HEK293 (cell line): ENCODE results near the gene COQ8B.

Experiments used
- GLIS1 ChIP-seq: fragments of 450-650 bp; formaldehyde crosslinking; IDR thresholded peaks from 2 replicates; pipeline ENCODE4 v1.5.1; 2016; ENCODE audit warnings: missing biosample characterization, missing genetic modification characterization
- HOXD13 ChIP-seq: sonication (generic); formaldehyde crosslinking; IDR thresholded peaks from 2 replicates; pipeline ENCODE4 v1.8.0; 2022; ENCODE audit warnings: missing genetic modification reagents, borderline replicate concordance
- KLF16 ChIP-seq: fragments of 450-650 bp; formaldehyde crosslinking; IDR thresholded peaks from 2 replicates; pipeline ENCODE4 v1.5.1; 2017; ENCODE audit warnings: missing biosample characterization, missing genetic modification characterization
- PRDM1 ChIP-seq: fragments of 450-650 bp; formaldehyde crosslinking; IDR thresholded peaks from 2 replicates; pipeline ENCODE4; 2016; ENCODE audit warnings: missing biosample characterization, missing genetic modification characterization
- PRDM6 ChIP-seq: fragments of 450-650 bp; formaldehyde crosslinking; IDR thresholded peaks from 2 replicates; pipeline ENCODE4 v1.5.1; 2017; ENCODE audit warnings: missing biosample characterization, missing genetic modification characterization
- REPIN1 ChIP-seq: fragments of 450-650 bp; formaldehyde crosslinking; IDR thresholded peaks from 2 replicates; pipeline ENCODE4 v1.5.1; 2017; ENCODE audit warnings: missing biosample characterization, missing genetic modification characterization, low read depth
- ZBTB21 ChIP-seq: fragments of 450-650 bp; formaldehyde crosslinking; IDR thresholded peaks from 2 replicates; pipeline ENCODE4 v1.5.1; 2017; ENCODE audit warnings: missing biosample characterization, missing genetic modification characterization
- ZBTB6 ChIP-seq: fragments of 450-650 bp; formaldehyde crosslinking; IDR thresholded peaks from 2 replicates; pipeline ENCODE4 v1.5.1; 2017; ENCODE audit warnings: missing biosample characterization, missing genetic modification characterization
- ZEB2 ChIP-seq: fragments of 450-650 bp; formaldehyde crosslinking; IDR thresholded peaks from 2 replicates; pipeline ENCODE4 v1.5.1; 2016; ENCODE audit warnings: missing biosample characterization, missing genetic modification characterization
- ZFP3 ChIP-seq: fragments of 450-650 bp; formaldehyde crosslinking; IDR thresholded peaks from 2 replicates; pipeline ENCODE4 v1.5.1; 2016; ENCODE audit warnings: low read depth, missing biosample characterization, missing genetic modification characterization
- ZFP37 ChIP-seq: fragments of 450-650 bp; formaldehyde crosslinking; IDR thresholded peaks from 2 replicates; pipeline ENCODE4 v1.5.1; 2016; ENCODE audit warnings: missing biosample characterization, missing genetic modification characterization
- ZNF121 ChIP-seq: fragments of 450-650 bp; formaldehyde crosslinking; IDR thresholded peaks from 2 replicates; pipeline ENCODE4 v1.5.1; 2016; ENCODE audit warnings: missing biosample characterization, missing genetic modification characterization
- ZNF146 ChIP-seq: fragments of 450-650 bp; formaldehyde crosslinking; IDR thresholded peaks from 2 replicates; pipeline ENCODE4 v1.5.1; 2016; ENCODE audit warnings: missing biosample characterization, missing genetic modification characterization
- ZNF148 ChIP-seq: fragments of 450-650 bp; formaldehyde crosslinking; IDR thresholded peaks from 2 replicates; pipeline ENCODE4 v1.5.0; 2017; ENCODE audit warnings: missing biosample characterization, missing genetic modification characterization, borderline replicate concordance
- ZNF175 ChIP-seq: fragments of 450-650 bp; formaldehyde crosslinking; IDR thresholded peaks from 2 replicates; pipeline ENCODE4 v1.5.1; 2016; ENCODE audit warnings: missing biosample characterization, missing genetic modification characterization
- ZNF19 ChIP-seq: fragments of 450-650 bp; formaldehyde crosslinking; IDR thresholded peaks from 2 replicates; pipeline ENCODE4; 2016; ENCODE audit warnings: missing biosample characterization, missing genetic modification characterization, low read depth
- ZNF211 ChIP-seq: fragments of 450-650 bp; formaldehyde crosslinking; IDR thresholded peaks from 2 replicates; pipeline ENCODE4 v1.5.1; 2016; ENCODE audit warnings: low read depth, missing biosample characterization, missing genetic modification characterization
- ZNF221 ChIP-seq: fragments of 450-650 bp; formaldehyde crosslinking; IDR thresholded peaks from 2 replicates; pipeline ENCODE4 v1.5.1; 2017; ENCODE audit warnings: missing biosample characterization, missing genetic modification characterization, borderline replicate concordance
- ZNF350 ChIP-seq: fragments of 450-650 bp; formaldehyde crosslinking; IDR thresholded peaks from 2 replicates; pipeline ENCODE4 v1.5.0; 2017; ENCODE audit warnings: missing biosample characterization, mild to moderate bottlenecking, missing genetic modification characterization
- ZNF37A ChIP-seq: fragments of 450-650 bp; IDR thresholded peaks from 2 replicates; pipeline ENCODE4 v1.5.1; 2018; ENCODE audit warnings: missing biosample characterization, missing genetic modification characterization
- ZNF398 ChIP-seq: fragments of 450-650 bp; formaldehyde crosslinking; IDR thresholded peaks from 2 replicates; pipeline ENCODE4 v1.5.1; 2017; ENCODE audit warnings: missing biosample characterization, missing genetic modification characterization
- ZNF561 ChIP-seq: fragments of 450-650 bp; IDR thresholded peaks from 2 replicates; pipeline ENCODE4 v1.5.1; 2018; ENCODE audit warnings: missing biosample characterization, missing genetic modification characterization, borderline replicate concordance
- ZNF596 ChIP-seq: fragments of 450-650 bp; IDR thresholded peaks from 2 replicates; pipeline ENCODE4 v1.5.0; 2018; ENCODE audit warnings: missing biosample characterization, mild to moderate bottlenecking, missing genetic modification characterization, moderate library complexity
- ZNF624 ChIP-seq: fragments of 450-650 bp; formaldehyde crosslinking; IDR thresholded peaks from 2 replicates; pipeline ENCODE4 v1.5.1; 2017; ENCODE audit warnings: missing biosample characterization, missing genetic modification characterization
- ZNF654 ChIP-seq: fragments of 450-650 bp; formaldehyde crosslinking; IDR thresholded peaks from 2 replicates; pipeline ENCODE4 v1.5.1; 2016; ENCODE audit warnings: low read depth, missing biosample characterization, missing genetic modification characterization
- ZNF704 ChIP-seq: fragments of 450-650 bp; formaldehyde crosslinking; IDR thresholded peaks from 2 replicates; pipeline ENCODE4 v1.5.1; 2016; ENCODE audit warnings: missing biosample characterization, missing genetic modification characterization
- ZNF792 ChIP-seq: fragments of 450-650 bp; formaldehyde crosslinking; IDR thresholded peaks from 2 replicates; pipeline ENCODE4 v1.5.1; 2016; ENCODE audit warnings: missing biosample characterization, missing genetic modification characterization
- ZSCAN30 ChIP-seq: fragments of 450-650 bp; IDR thresholded peaks from 2 replicates; pipeline ENCODE4 v1.5.1; 2018; ENCODE audit warnings: missing biosample characterization, mild to moderate bottlenecking, missing genetic modification characterization, moderate library complexity
- ZSCAN4 ChIP-seq: fragments of 450-650 bp; formaldehyde crosslinking; IDR thresholded peaks from 2 replicates; pipeline ENCODE4 v1.5.1; 2017; ENCODE audit warnings: missing biosample characterization, missing genetic modification characterization
- ZXDB ChIP-seq: fragments of 450-650 bp; formaldehyde crosslinking; IDR thresholded peaks from 2 replicates; pipeline ENCODE4 v1.5.1; 2016; ENCODE audit warnings: missing biosample characterization, missing genetic modification characterization

COQ8B gene

GRCh38 chr19:40716482-40717324, at the start of gene COQ8B, which contains the start of gene ITPKC (continued):
- no peak for TF ChIP-seq ZNF624 (tag by site-specific recombination)
- TF ChIP-seq ZFP37 (tag by site-specific recombination), result peak; percentile 80
- TF ChIP-seq ZSCAN4 (tag by site-specific recombination), result peak; percentile 6; the same call in 1 of the 2 replicates
- TF ChIP-seq ZNF37A, result no peak
- no peak for TF ChIP-seq ZNF596 (tag by site-specific recombination)
- peak; percentile 68; the same call in 1 of the 2 replicates for TF ChIP-seq REPIN1 (tag by site-specific recombination)
- peak; percentile 51; the same call in 1 of the 2 replicates for TF ChIP-seq GLIS1 (tag by site-specific recombination)
- TF ChIP-seq HOXD13 (CRISPR knock-in tag), result no peak
- peak; percentile 55; the same call in 1 of the 2 replicates for TF ChIP-seq ZBTB6 (tag by site-specific recombination)
- TF ChIP-seq ZNF148 (tag by site-specific recombination), result 0 out of 2 replicates have a peak, but pooled peaks have one; percentile 65
- 0 out of 2 replicates have a peak, but pooled peaks have one; percentile 25 for TF ChIP-seq ZNF221
- no peak for TF ChIP-seq PRDM6 (tag by site-specific recombination)
- TF ChIP-seq ZNF175 (tag by site-specific recombination), result no peak
- TF ChIP-seq ZNF350 (tag by site-specific recombination), result no peak
- TF ChIP-seq ZNF146, result peak; percentile 27; the same call in 1 of the 2 replicates
- TF ChIP-seq ZSCAN30 (tag by site-specific recombination), result peak; percentile 91
- peak; percentile 83 for TF ChIP-seq ZNF398 (tag by site-specific recombination)
- TF ChIP-seq ZNF792, result 0 out of 2 replicates have a peak, but pooled peaks have one; percentile 40
- TF ChIP-seq ZNF704 (tag by site-specific recombination), result no peak
- TF ChIP-seq ZNF561, result peak; percentile 93
- TF ChIP-seq ZNF211 (tag by site-specific recombination), result no peak
- no peak; the same call in 1 of the 2 replicates for TF ChIP-seq ZFP3 (tag by site-specific recombination)
- TF ChIP-seq ZBTB21 (tag by site-specific recombination), result peak; percentile 89
- TF ChIP-seq ZNF121, result no peak
- peak; percentile 96 for TF ChIP-seq ZXDB (tag by site-specific recombination)
- peak; percentile 13; the same call in 1 of the 2 replicates for TF ChIP-seq PRDM1 (tag by site-specific recombination)
- peak; percentile 98 for TF ChIP-seq ZEB2 (tag by site-specific recombination)
- TF ChIP-seq KLF16, result peak; percentile 95
- no peak for TF ChIP-seq ZNF19
- no peak for TF ChIP-seq ZNF654 (tag by site-specific recombination)
